ENCODE data around the gene COL4A1.

The COL4A1 gene

DNA sequence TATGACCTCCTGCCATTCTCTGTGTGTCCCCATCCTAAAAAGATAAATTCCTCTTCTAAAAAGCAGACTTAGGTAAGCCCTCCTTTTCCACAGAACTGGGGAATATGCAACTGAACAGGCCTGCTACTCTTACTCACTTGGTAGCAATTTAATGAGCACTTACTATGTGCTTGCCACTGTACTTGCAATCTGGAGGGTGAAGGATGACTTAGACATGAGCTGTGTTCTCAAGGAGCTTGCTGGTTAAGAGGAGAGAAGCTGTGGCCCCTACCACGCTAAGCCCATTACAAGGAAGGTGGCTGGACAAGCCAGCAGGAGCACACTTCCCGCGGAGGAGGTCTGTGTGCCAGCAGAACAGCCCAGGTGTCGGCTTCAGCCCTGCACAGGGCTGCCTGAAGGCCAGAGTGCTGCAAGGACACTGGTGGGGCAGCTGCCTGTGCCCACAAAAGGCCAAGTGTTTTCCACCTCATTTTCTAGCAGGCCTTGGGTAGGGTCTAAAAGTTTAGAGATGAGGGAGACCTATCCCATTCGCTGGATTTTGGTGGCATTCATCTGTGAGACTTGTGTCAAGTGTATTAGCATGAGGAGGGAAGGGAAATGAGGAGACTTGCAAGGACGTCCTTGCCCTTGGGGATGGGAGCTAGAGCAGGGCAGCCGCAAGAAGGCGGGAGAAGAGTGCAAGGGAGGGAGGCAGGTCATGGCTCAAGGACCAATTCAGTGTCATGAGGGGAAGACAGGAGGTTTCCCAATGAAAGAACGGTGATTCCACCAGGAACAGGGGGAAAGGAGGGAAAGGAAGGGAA is 52.0 kb downstream of the COL4A1 start:
- no peak for TF ChIP-seq SIN3A (IDR thresholded peaks at IDR 0.05; ENCODE audit: borderline replicate concordance, insufficient read depth, low read length)
- TF ChIP-seq TAF1 (IDR thresholded peaks at IDR 0.05; ENCODE audit: borderline replicate concordance, insufficient read depth, low read length): no peak
- TF ChIP-seq POLR2AphosphoS5 (IDR thresholded peaks at IDR 0.05; ENCODE audit: low read depth, low read length): no peak
- TF ChIP-seq, protein P1, sequence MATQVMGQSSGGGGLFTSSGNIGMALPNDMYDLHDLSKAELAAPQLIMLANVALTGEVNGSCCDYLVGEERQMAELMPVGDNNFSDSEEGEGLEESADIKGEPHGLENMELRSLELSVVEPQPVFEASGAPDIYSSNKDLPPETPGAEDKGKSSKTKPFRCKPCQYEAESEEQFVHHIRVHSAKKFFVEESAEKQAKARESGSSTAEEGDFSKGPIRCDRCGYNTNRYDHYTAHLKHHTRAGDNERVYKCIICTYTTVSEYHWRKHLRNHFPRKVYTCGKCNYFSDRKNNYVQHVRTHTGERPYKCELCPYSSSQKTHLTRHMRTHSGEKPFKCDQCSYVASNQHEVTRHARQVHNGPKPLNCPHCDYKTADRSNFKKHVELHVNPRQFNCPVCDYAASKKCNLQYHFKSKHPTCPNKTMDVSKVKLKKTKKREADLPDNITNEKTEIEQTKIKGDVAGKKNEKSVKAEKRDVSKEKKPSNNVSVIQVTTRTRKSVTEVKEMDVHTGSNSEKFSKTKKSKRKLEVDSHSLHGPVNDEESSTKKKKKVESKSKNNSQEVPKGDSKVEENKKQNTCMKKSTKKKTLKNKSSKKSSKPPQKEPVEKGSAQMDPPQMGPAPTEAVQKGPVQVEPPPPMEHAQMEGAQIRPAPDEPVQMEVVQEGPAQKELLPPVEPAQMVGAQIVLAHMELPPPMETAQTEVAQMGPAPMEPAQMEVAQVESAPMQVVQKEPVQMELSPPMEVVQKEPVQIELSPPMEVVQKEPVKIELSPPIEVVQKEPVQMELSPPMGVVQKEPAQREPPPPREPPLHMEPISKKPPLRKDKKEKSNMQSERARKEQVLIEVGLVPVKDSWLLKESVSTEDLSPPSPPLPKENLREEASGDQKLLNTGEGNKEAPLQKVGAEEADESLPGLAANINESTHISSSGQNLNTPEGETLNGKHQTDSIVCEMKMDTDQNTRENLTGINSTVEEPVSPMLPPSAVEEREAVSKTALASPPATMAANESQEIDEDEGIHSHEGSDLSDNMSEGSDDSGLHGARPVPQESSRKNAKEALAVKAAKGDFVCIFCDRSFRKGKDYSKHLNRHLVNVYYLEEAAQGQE (IDR thresholded peaks at IDR 0.05; ENCODE audit: insufficient read depth in 1 of 2, low read depth in 2 of 2, low read length in 2 of 2): no peak
- no peak for TF ChIP-seq FOXP2 (optimal IDR thresholded peaks at IDR 0.05; ENCODE audit: borderline replicate concordance, extremely low read depth, extremely low read length, insufficient read depth)

DNA sequence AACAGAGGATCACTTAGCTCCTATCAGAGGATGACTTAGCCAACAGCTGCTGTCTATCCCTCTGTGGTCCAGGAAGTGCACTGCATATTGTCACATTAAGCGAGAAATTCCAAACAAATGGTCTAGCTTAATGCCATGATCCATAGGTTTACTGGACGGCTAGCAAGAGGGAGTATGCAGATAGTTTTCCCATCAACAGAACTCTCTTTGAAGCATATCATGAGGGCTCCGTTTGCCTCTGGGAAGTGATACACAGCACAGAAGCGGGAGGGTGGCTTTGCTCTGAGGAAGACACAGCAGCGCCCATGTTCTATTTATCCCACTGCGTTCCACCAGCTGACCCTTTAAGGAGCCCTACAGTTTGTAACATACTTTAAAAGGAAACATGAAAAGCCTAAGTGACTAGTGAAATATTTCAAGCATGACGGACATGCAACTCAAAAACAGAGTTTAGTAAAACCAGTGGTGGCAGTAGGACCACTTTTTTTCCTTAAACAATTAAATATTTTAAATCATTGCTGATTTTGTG is 52.7 kb downstream of the COL4A1 start:
- no peak for TF ChIP-seq POLR2AphosphoS5 (IDR thresholded peaks at IDR 0.05; ENCODE audit: low read depth, low read length)
- TF ChIP-seq SIN3A (IDR thresholded peaks at IDR 0.05; ENCODE audit: borderline replicate concordance, insufficient read depth, low read length): no peak
- no peak for TF ChIP-seq TAF1 (IDR thresholded peaks at IDR 0.05; ENCODE audit: borderline replicate concordance, insufficient read depth, low read length)

DNA sequence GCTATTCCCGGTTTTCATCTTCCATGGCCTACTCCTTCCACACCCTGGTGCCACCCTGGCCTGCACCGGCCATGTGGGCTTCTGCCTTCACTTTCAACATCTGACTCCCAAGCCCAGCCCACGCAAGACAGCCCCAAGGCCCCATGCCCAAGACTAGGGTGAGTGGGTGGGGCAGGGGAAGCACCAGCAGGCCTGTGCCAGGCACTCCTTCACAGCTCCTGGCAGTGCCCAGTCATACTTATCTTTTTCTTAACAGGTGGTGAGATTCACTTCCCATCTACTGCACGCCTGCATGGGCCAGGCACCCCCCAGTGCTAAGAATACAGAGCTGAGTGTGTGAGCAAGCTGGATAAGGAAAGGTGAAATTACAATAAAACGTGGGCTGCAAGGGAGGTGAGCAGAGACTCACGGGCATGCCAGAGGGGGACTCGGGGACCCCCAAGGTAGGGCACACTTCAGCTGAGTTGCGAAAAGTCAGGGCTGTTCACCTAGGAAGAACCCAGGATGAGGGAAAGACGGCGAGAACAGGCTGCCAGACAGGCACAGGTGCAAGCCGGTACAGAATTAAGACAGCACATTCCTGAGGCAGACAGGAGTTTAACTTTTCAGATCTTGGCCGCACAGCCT is 55.7 kb downstream of the COL4A1 start:
- TF ChIP-seq TAF1 (IDR thresholded peaks at IDR 0.05; ENCODE audit: borderline replicate concordance, insufficient read depth, low read length): no peak

DNA sequence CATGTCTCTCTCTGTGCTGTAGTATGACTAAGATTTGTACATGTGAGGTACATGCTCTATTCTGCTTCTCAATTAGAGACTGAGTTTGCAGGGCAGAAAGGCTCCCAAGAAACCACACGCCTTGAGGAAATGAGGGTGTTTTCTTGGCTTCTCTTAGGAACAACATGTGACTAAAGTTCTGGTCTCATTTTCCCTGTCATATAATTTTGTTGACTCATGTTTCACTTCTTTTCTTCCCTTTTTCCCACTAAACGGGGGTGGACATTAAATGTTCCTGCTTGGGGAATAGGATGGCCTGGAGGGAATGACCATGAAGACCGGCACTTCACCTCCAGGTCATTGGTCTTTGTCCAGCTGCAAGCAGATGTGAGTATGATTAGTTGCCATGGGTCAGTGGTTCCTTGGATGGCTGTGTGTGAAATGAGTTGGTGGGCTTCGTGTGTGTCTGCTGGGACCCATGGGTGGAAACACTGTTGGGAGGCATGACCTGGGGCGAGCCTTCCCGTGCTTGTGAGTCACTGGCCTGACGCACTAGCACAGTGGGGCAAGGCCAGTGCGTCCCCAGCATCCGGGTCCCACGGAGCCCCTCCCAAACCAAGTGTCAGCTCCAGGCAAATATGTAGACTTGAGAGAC is 56.6 kb downstream of the COL4A1 start:
- TF ChIP-seq FOXP2 (optimal IDR thresholded peaks at IDR 0.05; ENCODE audit: borderline replicate concordance, extremely low read depth, extremely low read length, insufficient read depth): no peak
- TF ChIP-seq POLR2AphosphoS5 (IDR thresholded peaks at IDR 0.05; ENCODE audit: low read depth, low read length): no peak
- TF ChIP-seq SIN3A (IDR thresholded peaks at IDR 0.05; ENCODE audit: borderline replicate concordance, insufficient read depth, low read length): no peak
- TF ChIP-seq TAF1 (IDR thresholded peaks at IDR 0.05; ENCODE audit: borderline replicate concordance, insufficient read depth, low read length): no peak
- TF ChIP-seq, protein P1 (IDR thresholded peaks at IDR 0.05; ENCODE audit: insufficient read depth in 1 of 2, low read depth in 2 of 2, low read length in 2 of 2): no peak

DNA sequence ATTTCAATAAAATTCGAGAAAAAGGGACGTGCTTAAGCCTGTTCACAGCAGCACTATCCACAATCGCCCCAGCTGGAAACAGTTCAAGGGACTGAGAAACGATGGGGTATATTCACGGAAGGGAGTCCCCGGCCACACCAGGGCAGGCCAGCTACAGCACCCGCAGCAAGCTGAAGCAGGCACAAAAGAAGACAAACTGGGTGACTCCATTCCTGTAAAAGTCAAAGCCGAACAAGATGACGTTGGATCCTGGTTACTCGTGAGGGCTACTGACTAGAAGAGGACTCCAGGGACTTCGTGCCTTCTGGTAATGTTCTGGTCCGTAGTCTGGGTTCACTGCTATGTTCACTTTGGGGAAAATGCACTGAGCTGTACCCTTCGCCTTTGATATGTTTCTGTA is 57.6 kb downstream of the COL4A1 start:
- TF ChIP-seq, protein P1 (IDR thresholded peaks at IDR 0.05; ENCODE audit: insufficient read depth in 1 of 2, low read depth in 2 of 2, low read length in 2 of 2): no peak
- TF ChIP-seq SIN3A (IDR thresholded peaks at IDR 0.05; ENCODE audit: borderline replicate concordance, insufficient read depth, low read length) (no peak), POLR2AphosphoS5 (IDR thresholded peaks at IDR 0.05; ENCODE audit: low read depth, low read length) (no peak), FOXP2 (optimal IDR thresholded peaks at IDR 0.05; ENCODE audit: borderline replicate concordance, extremely low read depth, extremely low read length, insufficient read depth) (no peak), TAF1 (IDR thresholded peaks at IDR 0.05; ENCODE audit: borderline replicate concordance, insufficient read depth, low read length) (no peak)
